HG03064 (cell line): ENCODE results near the gene TIMP2.

Experiments
- ATAC-seq: cut with Tn5 transposase; IDR thresholded peaks from one replicate; pipeline ENCODE4 v1.9.1; 2021; ENCODE audit warnings: low read depth; ENCODE audit not compliant: unreplicated experiment

TIMP2 gene

DNA sequence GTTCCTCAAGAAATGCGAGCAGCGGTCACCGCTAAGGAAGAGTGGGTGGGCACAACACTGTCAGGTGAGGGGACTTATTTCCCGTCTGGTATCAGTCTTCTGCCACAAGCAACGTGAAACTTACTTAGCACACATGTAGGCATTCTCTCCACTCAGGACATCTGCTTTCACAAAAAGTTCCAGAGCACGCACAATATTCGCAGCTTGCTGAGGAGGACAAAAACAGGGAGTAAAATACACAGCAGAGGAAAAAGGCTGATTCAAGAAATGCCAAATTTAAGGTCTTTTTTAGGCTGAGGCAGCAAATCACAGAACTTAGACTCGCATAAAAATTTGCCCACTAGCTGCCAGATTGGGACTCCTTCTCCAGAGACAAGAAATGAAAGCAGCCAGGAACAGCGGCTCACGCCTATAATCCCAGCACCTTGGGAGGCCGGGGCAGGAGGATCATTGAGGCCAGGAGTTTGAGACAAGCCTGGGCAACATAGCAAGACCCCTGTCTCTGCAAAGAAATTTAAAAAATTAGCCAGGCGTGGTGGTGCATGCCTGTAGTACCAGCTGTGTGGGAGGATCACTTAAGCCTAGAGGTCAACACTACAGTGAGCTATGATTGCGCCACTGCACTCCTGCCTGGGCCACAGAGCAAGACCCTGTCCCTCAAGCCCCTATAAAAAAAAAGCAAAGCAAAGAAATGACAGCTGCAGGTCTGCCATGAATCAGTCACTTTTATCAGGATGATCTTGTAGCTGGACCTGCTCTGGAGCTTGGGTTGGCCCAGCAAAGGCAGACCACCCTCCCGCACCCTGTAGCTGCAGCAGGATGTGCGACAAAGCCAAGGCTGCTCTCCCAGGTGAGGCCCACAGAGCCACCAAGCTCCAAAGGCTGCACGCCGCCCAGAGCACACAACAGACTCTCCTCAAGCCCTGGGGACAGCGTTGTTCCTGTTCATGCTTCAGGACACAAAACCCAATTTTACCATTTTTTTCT lies 105.1 kb downstream of the TIMP2 start:
- no peak for ATAC-seq

DNA sequence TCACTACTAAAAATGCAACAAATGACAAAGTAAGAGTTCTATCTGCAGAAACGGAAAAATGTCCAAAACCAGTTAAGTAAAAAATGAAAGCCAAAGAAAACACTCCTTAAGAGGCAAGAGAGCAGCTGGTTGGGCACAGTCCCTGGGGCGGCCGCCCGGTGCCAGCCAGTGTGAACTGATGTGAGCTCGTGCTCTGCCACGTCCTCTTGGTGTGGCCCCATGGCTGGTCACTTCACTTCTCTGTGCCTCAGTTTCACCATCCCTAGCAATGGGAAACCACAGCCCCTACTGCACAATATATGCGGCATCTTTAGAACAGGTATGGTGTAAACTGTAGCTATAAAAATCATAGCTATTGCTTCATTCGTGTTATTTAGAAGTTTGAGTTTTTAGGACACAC lies 105.8 kb downstream of the TIMP2 start:
- ATAC-seq: no peak

DNA sequence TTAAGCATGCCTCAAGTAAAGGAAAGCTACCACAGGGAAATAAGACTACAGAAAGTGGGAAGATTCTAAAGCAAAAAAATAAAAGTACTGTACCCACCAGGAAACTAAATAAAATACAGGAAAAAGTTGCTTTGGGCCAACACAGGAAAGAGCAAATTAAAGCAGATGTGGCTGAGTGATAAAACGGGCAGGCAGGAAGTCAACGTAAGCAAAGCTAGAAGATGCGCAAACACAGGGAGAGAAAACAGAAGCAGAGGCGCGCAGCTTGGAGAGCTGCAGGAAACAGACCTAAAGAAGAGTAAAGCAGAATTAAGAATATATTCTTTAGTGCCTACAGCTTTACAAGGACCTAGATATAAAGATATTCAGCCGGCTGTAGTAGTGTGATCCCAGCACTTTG lies 106.3 kb downstream of the TIMP2 start:
- ATAC-seq: no peak

DNA sequence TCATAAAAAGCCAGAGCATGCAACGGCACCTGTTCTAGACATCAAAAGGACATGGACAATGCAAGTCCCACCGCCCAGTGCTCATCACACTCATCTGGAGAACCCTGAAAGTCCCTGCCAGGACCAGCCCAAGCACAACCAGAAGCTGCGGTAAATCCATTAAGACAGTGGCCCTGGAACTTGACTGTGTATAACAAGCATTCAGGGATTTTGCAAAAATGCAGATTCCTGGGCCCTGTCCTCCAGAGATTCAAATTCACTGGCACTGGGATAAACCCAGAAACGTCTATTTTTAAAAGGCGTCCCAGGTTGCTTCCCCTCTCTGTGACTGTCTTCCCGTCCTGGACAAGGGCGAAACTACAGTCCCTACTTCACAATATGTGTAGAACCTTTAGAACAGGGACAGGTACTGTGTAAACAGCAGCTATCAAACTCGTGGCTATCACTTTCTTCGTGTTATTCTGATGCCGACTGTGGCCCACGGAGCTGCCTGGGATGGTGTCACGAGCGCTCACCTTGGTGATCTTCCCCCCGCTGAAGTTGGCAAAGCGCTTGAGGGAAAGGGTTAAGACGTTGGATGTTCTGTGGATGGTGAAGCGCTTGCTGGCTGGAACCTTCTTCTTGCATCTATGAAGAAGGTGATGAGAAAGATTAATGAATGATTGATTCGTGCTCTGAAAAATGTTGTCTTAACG lies 106.9 kb downstream of the TIMP2 start:
- ATAC-seq: no peak

DNA sequence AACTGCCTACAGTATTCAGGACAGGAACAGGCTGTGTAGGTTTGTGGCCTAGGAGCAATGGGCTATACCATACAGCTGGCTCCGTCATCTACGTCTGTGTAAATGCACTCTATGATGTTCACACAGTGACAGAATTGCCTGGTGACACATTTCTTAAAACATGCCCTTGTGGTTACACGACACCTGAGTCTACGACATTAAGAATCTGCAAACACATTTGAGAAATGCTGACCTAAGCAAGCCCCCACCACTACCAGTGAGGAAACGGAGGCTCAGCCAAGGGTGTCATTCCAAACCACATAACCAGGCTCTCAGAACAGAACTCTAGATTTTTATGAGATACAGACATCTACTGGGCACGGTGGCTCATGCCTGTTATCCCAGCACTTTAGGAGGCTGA lies 108.1 kb downstream of the TIMP2 start:
- ATAC-seq: no peak

DNA sequence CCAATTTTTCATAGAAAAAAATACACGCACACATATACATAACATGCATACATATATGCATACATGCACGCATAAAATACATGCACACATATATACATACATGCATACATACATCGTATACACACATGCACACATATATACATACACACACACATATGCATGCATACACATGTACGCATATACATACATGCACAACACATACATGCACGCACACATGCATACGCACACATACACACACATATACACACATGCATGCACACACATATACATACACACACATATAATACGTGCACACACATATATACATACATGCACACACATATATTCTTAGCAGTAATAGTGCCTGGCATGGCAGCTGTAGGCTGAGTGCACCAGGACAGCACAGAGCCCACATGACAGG lies 109.5 kb downstream of the TIMP2 start:
- ATAC-seq: no peak

DNA sequence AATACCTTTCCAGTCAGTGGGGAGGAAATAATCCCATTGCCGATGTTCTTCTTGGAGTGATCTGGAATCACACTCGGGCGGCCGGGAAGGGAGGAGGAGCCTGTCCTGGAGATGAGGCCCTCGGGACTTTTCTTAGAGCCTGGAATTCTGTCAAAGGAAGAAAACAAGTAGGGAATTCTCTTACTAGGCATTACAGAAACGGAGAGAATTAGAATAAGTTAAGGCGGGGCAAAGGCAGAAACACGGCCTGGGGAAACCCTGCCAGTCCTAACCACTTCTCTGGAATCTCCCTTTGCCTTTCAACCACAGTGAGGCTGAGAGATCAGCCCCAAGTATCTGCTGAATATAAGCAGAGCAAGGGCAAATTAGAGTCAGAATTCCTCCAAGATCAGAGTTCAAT lies 112.3 kb downstream of the TIMP2 start:
- no peak for ATAC-seq

DNA sequence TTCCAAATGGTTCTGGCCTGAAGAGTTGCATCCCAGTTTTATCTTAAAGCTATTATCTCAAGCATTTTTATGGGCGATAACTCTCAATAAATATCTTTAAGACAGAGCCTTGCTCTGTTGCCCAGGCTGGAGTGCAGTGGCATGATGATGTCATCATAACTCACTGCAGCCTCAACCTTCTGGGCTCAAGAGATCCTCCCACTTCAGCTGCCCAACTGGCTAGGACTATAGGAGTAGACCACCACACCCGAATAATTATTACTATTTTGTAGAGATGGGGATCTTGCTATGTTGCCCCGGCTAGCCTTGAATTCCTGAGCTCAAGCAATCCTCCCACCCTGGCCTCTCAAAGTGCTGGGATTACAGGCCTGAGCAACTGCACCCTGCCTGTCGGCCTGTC lies 117.0 kb downstream of the TIMP2 start:
- no peak for ATAC-seq

DNA sequence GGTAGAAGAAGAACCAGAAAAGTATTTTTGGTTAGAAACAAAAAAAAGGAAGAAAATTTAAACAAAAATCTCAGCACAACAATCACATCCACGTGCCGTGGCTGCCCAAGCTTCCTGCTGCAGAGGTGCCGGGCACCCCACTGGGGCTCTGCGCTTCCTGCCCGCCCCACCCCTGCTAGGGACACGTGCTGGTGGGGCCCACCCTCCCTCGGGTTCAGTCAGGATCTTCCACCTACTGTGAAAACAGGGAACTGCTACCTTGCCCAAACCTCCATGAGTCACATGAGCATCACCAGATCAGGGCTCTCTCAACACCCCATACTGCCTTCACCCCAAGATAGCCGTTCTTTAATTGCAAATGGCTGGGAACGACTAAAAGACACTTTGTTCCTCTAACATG lies 118.7 kb downstream of the TIMP2 start:
- ATAC-seq: no peak

DNA sequence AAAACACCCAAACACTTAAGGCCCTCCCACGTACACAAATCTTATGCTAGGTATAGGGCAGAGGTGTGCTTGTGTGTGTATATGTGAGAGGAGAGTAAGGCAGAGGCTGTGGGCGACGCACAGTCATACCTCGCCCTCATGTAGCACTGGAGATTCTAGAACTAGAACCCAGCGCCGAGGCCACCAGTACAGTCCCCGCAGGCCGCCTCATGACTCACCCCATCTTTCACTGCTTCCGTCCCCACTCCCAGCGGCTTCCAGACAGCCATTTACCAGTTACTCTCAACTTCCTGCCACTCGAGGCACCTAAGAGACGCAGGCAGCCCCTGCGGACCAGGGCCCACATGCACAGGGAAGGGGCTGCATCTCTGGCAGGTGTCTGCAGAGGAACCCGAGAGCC lies 119.9 kb downstream of the TIMP2 start:
- ATAC-seq: no peak

DNA sequence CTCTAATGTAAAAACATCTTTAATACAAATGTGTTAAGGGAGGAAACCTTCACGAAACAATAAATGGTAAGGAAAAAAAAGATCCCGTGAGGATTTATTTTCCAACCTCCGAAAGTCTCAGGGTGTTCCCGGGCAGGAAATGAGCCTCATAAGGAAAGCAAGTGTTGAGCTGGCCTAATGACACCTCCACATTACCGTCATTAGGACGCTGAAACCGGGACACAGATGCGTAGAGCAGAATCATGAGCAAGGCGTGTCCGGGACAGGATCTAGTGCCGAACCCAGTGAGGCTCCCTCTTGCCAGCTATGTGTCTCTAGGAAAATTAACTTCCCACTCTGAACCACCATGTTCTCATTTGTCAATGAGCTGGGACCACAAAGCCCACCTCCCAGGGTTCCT lies 120.4 kb downstream of the TIMP2 start:
- ATAC-seq: no peak

DNA sequence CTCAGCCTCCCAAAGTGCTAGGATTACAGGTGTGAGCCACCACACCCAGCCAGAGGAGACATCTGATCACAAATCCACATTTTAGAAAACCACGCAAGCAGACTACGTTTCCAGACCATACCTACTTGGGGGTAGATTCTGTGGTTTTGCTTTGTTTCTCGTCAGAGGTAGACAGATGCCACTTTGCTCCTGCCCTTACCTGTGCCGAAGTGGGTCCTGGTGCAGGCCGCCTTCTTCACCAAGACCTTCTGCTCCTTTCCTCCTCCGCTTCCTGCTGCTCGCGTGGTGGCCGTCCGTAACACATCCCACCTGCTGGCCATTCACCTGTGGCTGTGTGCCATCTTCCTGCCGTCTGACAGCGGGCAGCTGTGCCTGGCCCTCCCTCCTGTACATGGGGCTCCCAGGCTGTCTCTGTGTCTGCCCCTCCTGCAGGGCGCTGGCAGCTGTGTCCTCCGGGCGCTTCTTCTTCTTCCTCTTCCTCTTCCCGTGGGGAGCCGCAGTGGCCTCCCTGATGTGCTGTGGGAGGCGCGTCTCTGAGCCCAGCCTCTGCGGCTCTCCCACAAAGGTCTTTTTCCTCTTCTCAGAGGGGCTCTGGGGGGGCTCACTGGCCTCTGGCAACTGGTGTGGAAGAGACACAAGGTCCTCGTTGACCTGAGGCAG lies 121.9 kb downstream of the TIMP2 start:
- no peak for ATAC-seq
